Heart left ventricle (tissue), 16 donors: ENCODE data around the gene NFAT5. TPM values are rescaled to one million over a fixed set of nuclear protein-coding genes. Genes with fewer than 3 reads are reported as not detected.

Experiments
- ATAC-seq, 4 donors: fragments of 200-7000 bp; cut with Tn5 transposase; one replicate each; pipeline ENCODE4 v1.9.1; 2020 to 2022; ENCODE audit warnings: moderate library complexity in 4 of 4, mild to moderate bottlenecking in 3 of 4, moderate number of reproducible peaks in 1 of 4
- DNase-seq, 5 donors: peaks; one replicate each; pipeline ENCODE4 v3.0.0-alpha.2; 2020
- H3K27ac ChIP-seq, 12 donors: fragments of 200-600 bp; sonication (generic) in 4 of 12; one replicate each; pipeline versions ENCODE4 v1.5.0 to v1.8.0; 2016 to 2022; ENCODE audit warnings: mild to moderate bottlenecking in 2 of 12
- H3K27me3 ChIP-seq, 9 donors: fragments of 200-600 bp; sonication (generic) in 2 of 9; one replicate each; pipeline versions ENCODE4 v1.5.1 to v1.8.0; 2016 to 2022; ENCODE audit warnings: mild to moderate bottlenecking in 3 of 9
- H3K36me3 ChIP-seq, 9 donors: fragments of 200-600 bp; sonication (generic) in 2 of 9; one replicate each; pipeline versions ENCODE4 v1.5.0 to v1.8.0; 2018 to 2022; ENCODE audit warnings: mild to moderate bottlenecking in 2 of 9
- H3K4me1 ChIP-seq, 12 donors: fragments of 200-600 bp; sonication (generic) in 4 of 12; one replicate each; pipeline versions ENCODE4 v1.5.0 to v1.8.0; 2016 to 2022; ENCODE audit warnings: mild to moderate bottlenecking in 3 of 12
- H3K4me3 ChIP-seq, 12 donors: fragments of 200-600 bp; sonication (generic) in 4 of 12; one replicate each; pipeline versions ENCODE4 v1.5.0 to v1.8.0; 2017 to 2022; ENCODE audit warnings: mild to moderate bottlenecking in 9 of 12, moderate library complexity in 4 of 12
- H3K9me3 ChIP-seq, 12 donors: fragments of 200-600 bp; sonication (generic) in 4 of 12; one replicate each; pipeline versions ENCODE4 v1.5.0 to v1.8.0; 2016 to 2022; ENCODE audit warnings: mild to moderate bottlenecking in 1 of 12
- POLR2A ChIP-seq, 2 donors: fragments of 450-650 bp; IDR thresholded peaks; one replicate each; pipeline ENCODE4 v1.6.1; 2017; ENCODE audit warnings: antibody characterized with exemption in 2 of 2, mild to moderate bottlenecking in 2 of 2, moderate library complexity in 2 of 2
- WGBS, 4 donors: extraction: QIAGEN DNeasy Blood & Tissue Kit in 2 of 4; methylation state at CpG; one replicate each; pipeline versions ENCODE4 v1.1.5 to v1.1.7; 2013 to 2018; 5-methylcytosine and 5-hydroxymethylcytosine counted together
- intact Hi-C, 10 donors: fragments of 100-400 bp; cut with DNase I; formaldehyde crosslinking; loops; one replicate each; pipeline versions ENCODE4 v1.11.1 to v1.14.2; 2022
- polyA plus RNA-seq, 2 donors: library from polyadenylated mRNA; stranded (reverse); fragments of 200-250 nt; gene quantifications; one replicate each; pipeline ENCODE4 v1.2.3, GENCODE V29; 2013
- total RNA-seq, 9 donors: library from RNA; depleted of rRNA in 2 of 9; stranded (reverse); fragments of >200 nt in 2 of 9; fragmentation: NEBNext Ultra II Directional in 3 of 9; extraction: Animal tissue kit (Norgen Biotek cat#: 25700) in 3 of 9; gene quantifications; one replicate each; pipeline versions ENCODE4 v1.1.0 to v1.2.4, GENCODE V29; 2016 to 2023
- TF ChIP-seq, protein P1 (sequence below), 12 donors: fragments of 200-600 bp; sonication (generic) in 4 of 12; IDR thresholded peaks; one replicate each; pipeline versions ENCODE4 v1.5.0 to v1.8.0; 2018 to 2022; ENCODE audit warnings: antibody characterized with exemption in 12 of 12, mild to moderate bottlenecking in 5 of 12
- donor health status: ischemic (EF 13 %, LVEDD 7.1; RV severe dilation, severe dysfunction).
- donor health status: healthy with polysubstance abuse.
- donor health status: DM: no; HTN: yes; CAD: no.
- donor health status: DM: no; HTN: no; CAD: no.
- donor health status: ischemic (EF 25% LVEDD 6.9; RV normal size, moderate dysfunction).
- donor health status: ischemic (EF 25% LVEDD 5.7; RV mildly dilated, moderate dysfunction).
- donor health status: healthy.
- donor health status: DM: yes; HTN: yes; CAD: no.
- donor health status: ischemic (EF 35%, LVEDD 5.7; RV mildly dilated, moderate dysfunction).
- donor health status: nonischemic (EF 11% LVEDD 7.7; RV severe dilation, severe dysfunction).
- donor health status: DM: yes; HTN: yes; CAD: no.
- donor health status: PGD.
- donor health status: ischemic (EF 29% LVEDD 5.4; RV normal size, mild dysfunction).
- donor health status: nonischemic (EF 23%, LVEDD 6.1; RV moderate dilation, normal function).

Gene NFAT5
- total and polyA plus RNA-seq, 11 donors = 4.9 to 30.5 (median 20.6) TPM

- Histone ChIP-seq H3K36me3 (no peaks in the 10 kb centered on the region), H3K27ac (no peak overlapping the region), H3K4me3 (no peak overlapping the region), H3K9me3 (peaks cover 0 to 4% (median 0%) of the 10 kb centered on the region in 12 donors), H3K4me1 (no peaks in the 10 kb centered on the region), H3K27me3 (no peaks in the 10 kb centered on the region)
- no peak for DNase-seq
- ATAC-seq = no peak
- TF ChIP-seq POLR2A (IDR thresholded peaks at IDR 0.05) = no peak
- TF ChIP-seq, protein P1, sequence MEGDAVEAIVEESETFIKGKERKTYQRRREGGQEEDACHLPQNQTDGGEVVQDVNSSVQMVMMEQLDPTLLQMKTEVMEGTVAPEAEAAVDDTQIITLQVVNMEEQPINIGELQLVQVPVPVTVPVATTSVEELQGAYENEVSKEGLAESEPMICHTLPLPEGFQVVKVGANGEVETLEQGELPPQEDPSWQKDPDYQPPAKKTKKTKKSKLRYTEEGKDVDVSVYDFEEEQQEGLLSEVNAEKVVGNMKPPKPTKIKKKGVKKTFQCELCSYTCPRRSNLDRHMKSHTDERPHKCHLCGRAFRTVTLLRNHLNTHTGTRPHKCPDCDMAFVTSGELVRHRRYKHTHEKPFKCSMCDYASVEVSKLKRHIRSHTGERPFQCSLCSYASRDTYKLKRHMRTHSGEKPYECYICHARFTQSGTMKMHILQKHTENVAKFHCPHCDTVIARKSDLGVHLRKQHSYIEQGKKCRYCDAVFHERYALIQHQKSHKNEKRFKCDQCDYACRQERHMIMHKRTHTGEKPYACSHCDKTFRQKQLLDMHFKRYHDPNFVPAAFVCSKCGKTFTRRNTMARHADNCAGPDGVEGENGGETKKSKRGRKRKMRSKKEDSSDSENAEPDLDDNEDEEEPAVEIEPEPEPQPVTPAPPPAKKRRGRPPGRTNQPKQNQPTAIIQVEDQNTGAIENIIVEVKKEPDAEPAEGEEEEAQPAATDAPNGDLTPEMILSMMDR (IDR thresholded peaks at IDR 0.05) = no peak
- 77 to 84% (median 82%) methylated on average over 3 of the region's 3 CpGs for WGBS, 4 donors
- intact Hi-C loops = loop anchor here in 1 of 10 donors (10.0 kb wide), 1 partner anchor 1276 kb away; the partner anchor contains the start of gene PLA2G15
These were observed 44.8 kb upstream of the NFAT5 start for GRCh38 chr16:69520800-69521602.

- TF ChIP-seq POLR2A (IDR thresholded peaks at IDR 0.05) = no peak
- TF ChIP-seq, protein P1 (IDR thresholded peaks at IDR 0.05) = no peak
- Histone ChIP-seq H3K36me3 (no peaks in the 10 kb centered on the region), H3K27ac (no peak overlapping the region), H3K4me1 (no peaks in the 10 kb centered on the region), H3K27me3 (no peaks in the 10 kb centered on the region), H3K9me3 (peaks cover 0 to 2% (median 0%) of the 10 kb centered on the region in 12 donors), H3K4me3 (no peak overlapping the region)
- ATAC-seq (no peak), DNase-seq (no peak)
- intact Hi-C loops = loop anchor here in 1 of 10 donors (10.0 kb wide), 1 partner anchor 1277 kb away; the partner anchor contains the start of gene PLA2G15
- 95 to 96% (median 96%) methylated on average over 5 of the region's 5 CpGs for WGBS, 4 donors
These were observed 43.7 kb upstream of the NFAT5 start for GRCh38 chr16:69522041-69522578.

GRCh38 chr16:69522732-69523404 is 42.9 kb upstream of the NFAT5 start:
- no peaks in the 10 kb centered on the region for H3K36me3 ChIP-seq
- no peak overlapping the region for H3K4me3 ChIP-seq
- H3K9me3 ChIP-seq = no peaks in the 10 kb centered on the region
- no peaks in the 10 kb centered on the region for H3K27me3 ChIP-seq
- intact Hi-C loops = loop anchor here in 1 of 10 donors (10.0 kb wide), 1 partner anchor 1278 kb away; the partner anchor contains the start of gene PLA2G15
- no peaks in the 10 kb centered on the region for H3K4me1 ChIP-seq
- no peak for TF ChIP-seq POLR2A (IDR thresholded peaks at IDR 0.05)
- TF ChIP-seq, protein P1 (IDR thresholded peaks at IDR 0.05) = no peak
- 89 to 95% (median 95%) methylated on average over 7 of the region's 7 CpGs for WGBS, 4 donors
- DNase-seq (no peak), ATAC-seq (no peak)
- no peak overlapping the region for H3K27ac ChIP-seq
